CD4-positive, alpha-beta T cell (primary cell): ENCODE data around the gene GLIS1. TPM values are rescaled to one million over a fixed set of nuclear protein-coding genes. Genes with fewer than 3 reads are reported as not detected.
"Not testable (repeated sequence)": the region's sequence is repeated elsewhere in the genome, so short reads cannot be mapped to it uniquely, and the experiment has no call there.

Experiments
- ATAC-seq: fragments of 200-7000 bp; cut with Tn5 transposase; one replicate; pipeline ENCODE4 v1.10.0; 2022; ENCODE audit warnings: mild to moderate bottlenecking; ENCODE audit not compliant: poor library complexity
- CTCF ChIA-PET: fragments of 350-600 bp; sonication (Branson Sonifier 250); formaldehyde crosslinking; loops from one replicate; lab custom pipeline; 2021; ENCODE audit warnings: antibody characterized with exemption, inconsistent platforms; lab: Charles Lee
- POLR2A ChIA-PET: fragments of 350-600 bp; sonication (Branson Sonifier 250); formaldehyde crosslinking; loops from one replicate; lab custom pipeline; 2021; ENCODE audit warnings: antibody characterized with exemption, inconsistent platforms; lab: Charles Lee
- DNase-seq, 14 experiments: peaks; one replicate each; pipeline ENCODE4 v3.0.0-alpha.2; 2013 to 2020; ENCODE audit warnings: mixed read lengths in 2 of 14
- H3K27ac ChIP-seq, 2 donors: one replicate each; pipeline versions ENCODE4 v1.5.1 to v1.7.0; 2013; ENCODE audit warnings: low read length in 2 of 2, low read depth in 1 of 2, mild to moderate bottlenecking in 1 of 2
- H3K27me3 ChIP-seq, 2 experiments: 1 replicate in 1 of 2; 2 replicates in 1 of 2; pipeline versions ENCODE4 v1.6.1 to v1.7.0; 2013; ENCODE audit warnings: low read length in 2 of 2, control low read depth in 1 of 2, mild to moderate bottlenecking in 1 of 2, moderate library complexity in 1 of 2; ENCODE audit not compliant: insufficient read depth in 2 of 2, control insufficient read depth in 1 of 2
- H3K36me3 ChIP-seq: one replicate; pipeline ENCODE4 v1.6.1; 2013; ENCODE audit warnings: low read length, control low read depth; ENCODE audit not compliant: insufficient read depth
- H3K4me1 ChIP-seq: one replicate; pipeline ENCODE4 v1.6.1; 2013; ENCODE audit warnings: low read length, control low read depth; ENCODE audit not compliant: insufficient read depth
- H3K4me3 ChIP-seq: one replicate; pipeline ENCODE4 v1.5.1; 2013; ENCODE audit warnings: mild to moderate bottlenecking, low read length, moderate library complexity
- H3K9me3 ChIP-seq, 2 experiments: 1 replicate in 1 of 2; 2 replicates in 1 of 2; pipeline versions ENCODE4 v1.6.1 to v1.7.0; 2013; ENCODE audit warnings: low read length in 2 of 2, mild to moderate bottlenecking in 2 of 2, control low read depth in 1 of 2, moderate library complexity in 1 of 2; ENCODE audit not compliant: control insufficient read depth in 1 of 2, insufficient read depth in 1 of 2
- H3K27ac Mint-ChIP-seq: one replicate; pipeline ENCODE4 v1.8.0; 2020; ENCODE audit warnings: mixed read lengths
- H3K27me3 Mint-ChIP-seq: one replicate; pipeline ENCODE4 v1.8.0; 2021; ENCODE audit warnings: mixed read lengths
- H3K36me3 Mint-ChIP-seq: one replicate; pipeline ENCODE4 v1.8.0; 2021; ENCODE audit warnings: low read depth, mixed read lengths
- H3K4me1 Mint-ChIP-seq: one replicate; pipeline ENCODE4 v1.8.0; 2021; ENCODE audit warnings: low read depth, mixed read lengths
- H3K4me3 Mint-ChIP-seq: one replicate; pipeline ENCODE4 v1.8.0; 2020; ENCODE audit warnings: mild to moderate bottlenecking, mixed read lengths
- H3K9me3 Mint-ChIP-seq: one replicate; pipeline ENCODE4 v1.8.0; 2020; ENCODE audit warnings: mixed read lengths
- CTCF ChIP-seq: fragments of 200-600 bp; IDR thresholded peaks from one replicate; pipeline ENCODE4 v1.8.0; 2022; ENCODE audit warnings: antibody characterized with exemption, mild to moderate bottlenecking
- intact Hi-C, 2 experiments: fragments of 100-400 bp; cut with DNase I in 1 of 2; cut with micrococcal nuclease in 1 of 2; formaldehyde crosslinking; loops; one replicate each; pipeline versions ENCODE4 v1.15.1 to v1.9.0; 2023 to 2025; cut with DNase I, micrococcal nuclease
- total RNA-seq, 174 experiments: library from RNA in 2 of 174; stranded (reverse) in 2 of 174; gene quantifications; one replicate each; pipeline ENCODE4 v1.2.3 and lab custom pipeline; 2021 to 2026

GLIS1 gene
- total RNA-seq, 2 experiments from 2014 or later, result not detected

- H3K27me3 ChIP-seq, result no peaks in the 10 kb centered on the region
- ATAC-seq, result no peak
Measured at GRCh38 chr1:53651356-53651755, 87.6 kb downstream of the GLIS1 start.

GRCh38 chr1:53648516-53648915, 90.4 kb downstream of the GLIS1 start:
- no peak overlapping the region for H3K27ac ChIP-seq
- no peak for TF ChIP-seq CTCF
- no peaks in the 10 kb centered on the region for H3K4me1 ChIP-seq
- H3K36me3 ChIP-seq, result no peaks in the 10 kb centered on the region
- Mint-ChIP-seq H3K27me3 (no peaks in the 10 kb centered on the region), H3K9me3 (no peaks in the 10 kb centered on the region), H3K4me1 (no peaks in the 10 kb centered on the region), H3K36me3 (no peaks in the 10 kb centered on the region), H3K27ac (no peak overlapping the region), H3K4me3 (no peak overlapping the region)
- no peak for ATAC-seq
- H3K4me3 ChIP-seq, result no peak overlapping the region
- ChIA-PET CTCF (no interaction called here), POLR2A (no interaction called here)
- DNase-seq, result no peak
- intact Hi-C loops, result no loop called here
- no peaks in the 10 kb centered on the region for H3K9me3 ChIP-seq
- no peaks in the 10 kb centered on the region for H3K27me3 ChIP-seq

More at GRCh38 chr1:53651356-53651755, 87.6 kb downstream of the GLIS1 start:
- no peak for TF ChIP-seq CTCF
- no peaks in the 10 kb centered on the region for H3K36me3 Mint-ChIP-seq
- H3K9me3 ChIP-seq, result no peaks in the 10 kb centered on the region
- no peaks in the 10 kb centered on the region for H3K4me1 ChIP-seq
- H3K4me1 Mint-ChIP-seq, result no peaks in the 10 kb centered on the region
- H3K27me3 Mint-ChIP-seq, result no peaks in the 10 kb centered on the region
- no peaks in the 10 kb centered on the region for H3K9me3 Mint-ChIP-seq
- POLR2A ChIA-PET, result no interaction called here
- intact Hi-C loops, result no loop called here
- H3K4me3 Mint-ChIP-seq, result no peak overlapping the region
- no peaks in the 10 kb centered on the region for H3K36me3 ChIP-seq
- H3K4me3 ChIP-seq, result no peak overlapping the region
- no peak overlapping the region for H3K27ac ChIP-seq
- no peak for DNase-seq
- no peak overlapping the region for H3K27ac Mint-ChIP-seq
- CTCF ChIA-PET, result no interaction called here

GRCh38 chr1:53647915-53648314, 91.0 kb downstream of the GLIS1 start:
- CTCF ChIA-PET, result not testable (repeated sequence)

GRCh38 chr1:53646732-53647131, 92.2 kb downstream of the GLIS1 start:
- Mint-ChIP-seq H3K4me1 (no peaks in the 10 kb centered on the region), H3K4me3 (no peak overlapping the region), H3K36me3 (no peaks in the 10 kb centered on the region), H3K27ac (no peak overlapping the region), H3K27me3 (no peaks in the 10 kb centered on the region), H3K9me3 (no peaks in the 10 kb centered on the region)
- H3K36me3 ChIP-seq, result no peaks in the 10 kb centered on the region
- intact Hi-C loops, result no loop called here
- H3K4me3 ChIP-seq, result no peak overlapping the region
- H3K9me3 ChIP-seq, result no peaks in the 10 kb centered on the region
- H3K4me1 ChIP-seq, result no peaks in the 10 kb centered on the region
- ATAC-seq, result no peak
- CTCF ChIA-PET, result no interaction called here
- no peak overlapping the region for H3K27ac ChIP-seq
- H3K27me3 ChIP-seq, result no peaks in the 10 kb centered on the region
- no peak for TF ChIP-seq CTCF
- DNase-seq, result no peak
- POLR2A ChIA-PET, result no interaction called here

More at GRCh38 chr1:53647915-53648314, 91.0 kb downstream of the GLIS1 start:
- H3K9me3 ChIP-seq, H3K36me3 ChIP-seq, H3K27me3 Mint-ChIP-seq, H3K9me3 Mint-ChIP-seq, DNase-seq, H3K4me3 ChIP-seq, H3K4me3 Mint-ChIP-seq, H3K4me1 Mint-ChIP-seq, H3K36me3 Mint-ChIP-seq, ATAC-seq, H3K4me1 ChIP-seq, intact Hi-C loops, H3K27me3 ChIP-seq, H3K27ac Mint-ChIP-seq, H3K27ac ChIP-seq, POLR2A ChIA-PET: not testable (repeated sequence)
